ENCODE data around the gene CGB1.

- TF ChIP-seq CTCF (IDR thresholded peaks at IDR 0.05; ENCODE audit: low read length) (no peak), EZH2 (IDR thresholded peaks at IDR 0.05; ENCODE audit: borderline replicate concordance, low read length) (no peak)
Observed at GRCh38 chr19:49061445-49061844, 24.8 kb upstream of the CGB1 start.

Data from OCI-LY1 (cell line).